Fibroblast of skin of right quadriceps (primary cell): ENCODE results near the gene SPACA9.

ENCODE experiments used
- DNase-seq: peaks from one replicate; pipeline ENCODE4 v3.0.0-alpha.2; 2013

The SPACA9 gene

GRCh38 chr9:132864277-132864676 lies 14.4 kb upstream of the SPACA9 start:
- DNase-seq = no peak

GRCh38 chr9:132864691-132865090 lies 14.0 kb upstream of the SPACA9 start:
- no peak for DNase-seq

GRCh38 chr9:132866898-132867297 lies 11.8 kb upstream of the SPACA9 start:
- no peak for DNase-seq

GRCh38 chr9:132869266-132869665 lies 9.4 kb upstream of the SPACA9 start:
- no peak for DNase-seq

GRCh38 chr9:132873403-132873802 lies 5.3 kb upstream of the SPACA9 start:
- DNase-seq = no peak

- DNase-seq = no peak
Measured at GRCh38 chr9:132875159-132875558, 3.5 kb upstream of the SPACA9 start.

- DNase-seq = no peak
Measured at GRCh38 chr9:132876849-132877248, 1.8 kb upstream of the SPACA9 start.

GRCh38 chr9:132877458-132877823 lies 1.3 kb upstream of the SPACA9 start:
- DNase-seq = no peak

- peak; percentile 73 for DNase-seq
Measured at GRCh38 chr9:132877824-132878694, 639 bp upstream of the SPACA9 start, which contains the start of gene AK8. Gene AK8 (minus strand): TSS chr9:132878284. CDS start chr9:132878255, 29 bp downstream.

- no peak for DNase-seq
Measured at GRCh38 chr9:132879457-132880323, 992 bp downstream of the SPACA9 start.

- no peak for DNase-seq
Measured at GRCh38 chr9:132880324-132880661, 1.6 kb downstream of the SPACA9 start.

GRCh38 chr9:132881826-132882225 lies 3.1 kb downstream of the SPACA9 start:
- DNase-seq = no peak

- DNase-seq = no peak
Measured at GRCh38 chr9:132882616-132883015, 3.9 kb downstream of the SPACA9 start.

- no peak for DNase-seq
Measured at GRCh38 chr9:132883349-132884294, 4.9 kb downstream of the SPACA9 start.

- DNase-seq = no peak
Measured at GRCh38 chr9:132885720-132886333, 7.1 kb downstream of the SPACA9 start.

GRCh38 chr9:132886334-132886725 lies 7.6 kb downstream of the SPACA9 start:
- DNase-seq = no peak

- DNase-seq = no peak
Measured at GRCh38 chr9:132887181-132888120, 8.8 kb downstream of the SPACA9 start.

GRCh38 chr9:132888151-132888550 lies 9.5 kb downstream of the SPACA9 start:
- no peak for DNase-seq

GRCh38 chr9:132892400-132892799 lies 13.7 kb downstream of the SPACA9 start:
- no peak for DNase-seq

- no peak for DNase-seq
Measured at GRCh38 chr9:132894346-132894745, 15.6 kb downstream of the SPACA9 start.
